Left ventricle myocardium inferior (tissue), 1 donor: Measurements from ENCODE around the gene BMS1. TPM values are rescaled to one million over a fixed set of nuclear protein-coding genes. Genes with fewer than 3 reads are reported as not detected.

Experiments
- DNase-seq: peaks from one replicate; pipeline ENCODE4 v3.0.0-alpha.2; 2020
- H3K27ac ChIP-seq: fragments of 200-600 bp; replicated peaks from 2 replicates; pipeline ENCODE4 v1.8.0; 2021
- H3K27me3 ChIP-seq: fragments of 200-600 bp; 2 replicates; pipeline ENCODE4 v1.8.0; 2021; ENCODE audit warnings: low read depth
- H3K36me3 ChIP-seq: fragments of 200-600 bp; 2 replicates; pipeline ENCODE4 v1.8.0; 2021
- H3K4me1 ChIP-seq: fragments of 200-600 bp; 2 replicates; pipeline ENCODE4 v1.8.0; 2021
- H3K4me3 ChIP-seq: fragments of 200-600 bp; 2 replicates; pipeline ENCODE4 v1.8.0; 2021; ENCODE audit warnings: mild to moderate bottlenecking, moderate library complexity
- H3K9me3 ChIP-seq: fragments of 200-600 bp; replicated peaks from 2 replicates; pipeline ENCODE4 v1.8.0; 2021
- intact Hi-C: fragments of 100-400 bp; cut with micrococcal nuclease; formaldehyde crosslinking; loops from one replicate; pipeline ENCODE4 v1.11.0; 2022
- total RNA-seq: library from RNA; stranded (reverse); fragmentation: NEBNext Ultra II Directional; extraction: Animal tissue kit (Norgen Biotek cat#: 25700); gene quantifications from one replicate; pipeline ENCODE4 v1.2.1, GENCODE V29; 2021
- TF ChIP-seq, protein P1 (sequence below): fragments of 200-600 bp; IDR thresholded peaks from 2 replicates; pipeline ENCODE4 v1.8.0; 2021; ENCODE audit warnings: antibody characterized with exemption, mild to moderate bottlenecking, borderline replicate concordance
- donor health status: DM: no; HTN: yes; CAD: no; lungs with severe emphysema.

Gene BMS1
- total RNA-seq, 1 donor from 2014 or later, result 14.6 TPM

GRCh38 chr10:42878134-42878820 lies 95.7 kb downstream of the BMS1 start:
- H3K36me3 ChIP-seq, result no peaks in the 10 kb centered on the region
- TF ChIP-seq, protein P1, sequence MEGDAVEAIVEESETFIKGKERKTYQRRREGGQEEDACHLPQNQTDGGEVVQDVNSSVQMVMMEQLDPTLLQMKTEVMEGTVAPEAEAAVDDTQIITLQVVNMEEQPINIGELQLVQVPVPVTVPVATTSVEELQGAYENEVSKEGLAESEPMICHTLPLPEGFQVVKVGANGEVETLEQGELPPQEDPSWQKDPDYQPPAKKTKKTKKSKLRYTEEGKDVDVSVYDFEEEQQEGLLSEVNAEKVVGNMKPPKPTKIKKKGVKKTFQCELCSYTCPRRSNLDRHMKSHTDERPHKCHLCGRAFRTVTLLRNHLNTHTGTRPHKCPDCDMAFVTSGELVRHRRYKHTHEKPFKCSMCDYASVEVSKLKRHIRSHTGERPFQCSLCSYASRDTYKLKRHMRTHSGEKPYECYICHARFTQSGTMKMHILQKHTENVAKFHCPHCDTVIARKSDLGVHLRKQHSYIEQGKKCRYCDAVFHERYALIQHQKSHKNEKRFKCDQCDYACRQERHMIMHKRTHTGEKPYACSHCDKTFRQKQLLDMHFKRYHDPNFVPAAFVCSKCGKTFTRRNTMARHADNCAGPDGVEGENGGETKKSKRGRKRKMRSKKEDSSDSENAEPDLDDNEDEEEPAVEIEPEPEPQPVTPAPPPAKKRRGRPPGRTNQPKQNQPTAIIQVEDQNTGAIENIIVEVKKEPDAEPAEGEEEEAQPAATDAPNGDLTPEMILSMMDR, result no peak
- no peak for DNase-seq
- peaks cover 16% of the 10 kb centered on the region for H3K9me3 ChIP-seq
- peaks cover 11% of the 10 kb centered on the region for H3K4me1 ChIP-seq
- H3K27ac ChIP-seq, result no peak overlapping the region
- H3K4me3 ChIP-seq, result no peak overlapping the region
- intact Hi-C loops, result no loop called here
- H3K27me3 ChIP-seq, result peaks cover 67% of the 10 kb centered on the region

GRCh38 chr10:42878821-42879195 lies 96.2 kb downstream of the BMS1 start:
- Histone ChIP-seq H3K36me3 (no peaks in the 10 kb centered on the region), H3K27me3 (peaks cover 62% of the 10 kb centered on the region), H3K9me3 (peaks cover 16% of the 10 kb centered on the region), H3K4me3 (no peak overlapping the region), H3K4me1 (peaks cover 11% of the 10 kb centered on the region), H3K27ac (no peak overlapping the region)
- TF ChIP-seq, protein P1, result no peak
- intact Hi-C loops, result no loop called here
- DNase-seq, result no peak

DNA sequence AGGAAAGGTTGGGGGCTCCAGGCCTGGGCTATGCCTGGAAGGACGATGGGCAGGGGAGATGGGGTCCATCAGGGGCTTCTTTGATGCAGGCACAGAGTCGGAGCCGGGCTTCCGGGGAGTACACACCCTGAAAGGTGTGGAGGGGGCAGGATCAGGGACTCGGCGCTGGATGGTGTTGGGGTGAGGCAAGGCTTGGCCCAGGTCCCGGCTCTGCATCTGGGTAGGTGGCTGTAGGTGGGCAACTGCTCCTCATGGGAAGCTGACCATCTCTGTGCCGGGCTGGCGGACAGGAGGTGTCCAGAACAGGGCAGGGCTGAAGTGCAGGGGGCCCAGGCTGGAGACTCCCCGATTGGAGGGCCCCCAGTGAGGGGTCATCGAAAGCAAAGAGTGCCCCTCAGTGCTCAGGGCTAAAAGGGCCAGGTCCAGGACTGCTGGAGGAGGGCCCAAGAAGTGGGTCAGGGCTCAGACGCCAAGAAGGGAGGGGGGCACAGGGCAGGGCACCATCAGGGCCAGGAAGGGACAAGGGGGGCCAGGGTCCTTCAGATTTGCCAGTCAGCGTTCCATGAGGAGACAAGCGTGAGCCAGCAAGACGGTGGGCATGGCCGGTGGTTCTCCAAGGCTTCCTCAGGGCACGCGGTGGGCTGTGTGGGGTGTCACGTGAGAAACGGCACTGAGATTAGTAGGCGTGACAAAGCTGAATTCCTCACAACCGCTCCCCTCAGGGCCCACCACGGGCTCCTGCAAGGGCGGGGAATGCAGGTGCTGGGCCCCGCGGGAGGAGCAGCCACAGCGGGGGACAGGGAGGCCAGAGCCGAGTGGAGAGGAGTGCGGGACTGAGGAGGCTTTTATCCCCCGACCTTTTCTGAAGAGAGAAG lies 97.0 kb downstream of the BMS1 start:
- Histone ChIP-seq H3K4me3 (no peak overlapping the region), H3K4me1 (peaks cover 11% of the 10 kb centered on the region), H3K36me3 (no peaks in the 10 kb centered on the region), H3K27me3 (peaks cover 62% of the 10 kb centered on the region), H3K9me3 (peaks cover 16% of the 10 kb centered on the region), H3K27ac (no peak overlapping the region)
- DNase-seq, result no peak
- TF ChIP-seq, protein P1, result no peak
- intact Hi-C loops, result no loop called here

DNA sequence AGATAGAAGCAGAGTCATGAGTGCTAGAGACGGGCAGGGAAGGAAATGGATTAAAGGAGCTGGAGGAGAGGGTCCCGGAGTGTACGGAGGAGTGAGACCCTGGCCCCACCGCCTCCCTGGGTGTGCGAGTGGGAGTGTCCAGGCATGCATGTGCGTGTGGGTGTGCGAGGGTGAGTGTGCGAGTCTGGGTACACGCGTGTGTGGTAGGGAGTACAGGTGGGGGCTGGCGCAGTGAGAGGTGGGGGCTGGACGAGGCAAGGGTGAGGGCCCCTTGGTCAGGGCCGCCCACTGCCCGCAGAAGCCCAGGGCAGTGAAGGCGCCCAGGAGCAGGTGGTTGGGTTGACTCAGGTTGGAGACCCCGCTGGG lies 97.6 kb downstream of the BMS1 start:
- no peak overlapping the region for H3K27ac ChIP-seq
- TF ChIP-seq, protein P1, result no peak
- no peaks in the 10 kb centered on the region for H3K36me3 ChIP-seq
- H3K27me3 ChIP-seq, result peaks cover 57% of the 10 kb centered on the region
- peaks cover 11% of the 10 kb centered on the region for H3K4me1 ChIP-seq
- peaks cover 16% of the 10 kb centered on the region for H3K9me3 ChIP-seq
- no peak overlapping the region for H3K4me3 ChIP-seq
- no peak for DNase-seq
- intact Hi-C loops, result no loop called here

DNA sequence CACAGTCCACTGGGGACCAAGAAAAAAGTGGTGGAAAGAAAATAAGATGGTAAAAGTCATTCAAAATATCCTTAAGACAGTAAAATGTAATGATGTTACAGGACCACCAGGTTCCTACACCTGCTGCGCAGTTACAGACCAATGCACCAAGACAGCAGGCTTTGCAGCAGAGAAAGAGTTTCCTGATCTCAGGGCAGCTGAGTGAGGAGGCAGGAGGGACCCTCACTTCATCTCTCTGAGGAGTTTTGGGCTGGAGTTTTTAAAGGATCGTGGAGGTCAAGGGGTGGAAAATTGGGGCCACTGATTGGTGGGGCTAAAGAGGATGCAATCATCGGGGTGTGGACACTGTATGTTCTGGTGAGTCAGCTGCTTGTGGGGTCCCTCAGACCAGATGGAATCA lies 100.0 kb downstream of the BMS1 start:
- intact Hi-C loops, result no loop called here
- Histone ChIP-seq H3K9me3 (peaks cover 16% of the 10 kb centered on the region), H3K27ac (no peak overlapping the region), H3K36me3 (no peaks in the 10 kb centered on the region), H3K4me3 (no peak overlapping the region), H3K4me1 (no peaks in the 10 kb centered on the region), H3K27me3 (peaks cover 34% of the 10 kb centered on the region)
- no peak for DNase-seq
- TF ChIP-seq, protein P1, result no peak

Other genes starting within 250 kb of the BMS1 start
- gene ZNF33B, start 144.2 kb upstream of the BMS1 start, total RNA-seq, result 16.3 TPM